HG02623 (cell line): ENCODE results near the gene LAPTM5.
"Not testable (repeated sequence)": the region's sequence is repeated elsewhere in the genome, so short reads cannot be mapped to it uniquely, and the experiment has no call there.

Experiments
- ATAC-seq: cut with Tn5 transposase; IDR thresholded peaks from one replicate; pipeline ENCODE4 v1.9.1; 2021; ENCODE audit warnings: moderate library complexity; ENCODE audit not compliant: unreplicated experiment

The LAPTM5 gene

DNA sequence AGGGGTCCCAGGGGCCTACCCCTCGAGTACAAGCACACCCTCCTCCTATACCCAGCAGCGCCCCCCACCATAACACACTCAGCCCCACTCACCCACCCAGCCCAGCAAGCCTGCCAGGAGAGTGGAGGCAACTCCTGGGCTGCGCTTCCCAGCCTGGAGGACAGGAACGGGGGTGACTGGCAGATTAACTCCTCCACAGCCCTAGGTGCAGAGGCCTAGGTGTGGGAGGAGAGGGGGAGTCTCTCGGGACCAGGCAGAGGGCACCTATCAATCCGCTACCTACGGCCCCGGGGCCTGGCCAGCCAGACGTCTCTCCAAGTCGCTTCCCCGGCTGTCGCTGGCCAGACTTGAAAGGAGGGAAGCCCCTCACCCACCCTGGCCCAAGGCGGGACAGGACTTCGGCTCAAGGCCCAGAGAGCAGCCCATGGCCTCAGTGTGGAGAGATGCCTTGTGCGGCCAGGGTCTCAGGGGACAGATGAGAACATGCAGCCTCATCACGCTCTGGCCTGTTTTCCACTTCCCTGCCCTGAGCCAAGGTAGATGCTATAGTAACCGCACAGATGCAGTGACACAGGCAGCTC lies 59.1 kb downstream of the LAPTM5 start:
- ATAC-seq: no peak

DNA sequence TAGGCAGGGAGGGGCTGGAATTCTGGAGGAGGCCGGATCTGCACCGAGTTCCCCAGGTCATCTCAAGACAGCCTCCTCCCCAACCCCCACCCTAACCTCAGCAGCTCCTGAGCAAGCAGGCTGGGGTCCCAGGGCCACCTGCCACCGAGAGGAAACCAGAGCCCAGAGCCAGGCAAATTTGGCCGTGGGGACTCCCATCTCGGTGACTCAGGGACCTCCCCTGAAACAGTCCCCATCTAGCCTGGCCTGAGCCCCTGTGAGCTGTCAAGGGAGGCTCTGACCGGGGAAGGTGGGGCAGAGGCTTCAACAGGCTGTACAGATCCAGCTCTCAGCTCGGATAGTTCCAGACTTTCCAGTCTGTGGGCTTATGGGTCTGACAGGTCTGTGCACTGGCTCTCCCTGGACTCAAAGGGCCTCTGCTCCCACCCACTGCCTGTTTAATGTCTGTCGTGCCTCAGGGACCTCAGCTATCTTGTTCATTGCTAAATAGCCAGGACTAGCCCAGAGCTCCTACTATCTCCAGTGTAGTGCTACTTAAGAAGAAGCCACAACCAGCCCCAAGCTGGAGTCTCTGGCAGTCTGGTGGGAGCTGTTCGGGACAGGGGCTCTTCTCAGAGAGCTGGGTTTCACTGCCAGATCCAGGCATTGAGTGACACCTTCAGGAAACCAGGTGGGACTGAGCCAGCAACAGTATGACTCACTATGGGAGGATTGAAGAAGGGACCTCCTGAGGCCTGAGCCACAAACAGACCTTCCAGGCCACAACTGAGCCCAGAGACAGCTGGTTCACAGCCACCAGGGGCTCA lies 59.8 kb downstream of the LAPTM5 start:
- no peak for ATAC-seq

DNA sequence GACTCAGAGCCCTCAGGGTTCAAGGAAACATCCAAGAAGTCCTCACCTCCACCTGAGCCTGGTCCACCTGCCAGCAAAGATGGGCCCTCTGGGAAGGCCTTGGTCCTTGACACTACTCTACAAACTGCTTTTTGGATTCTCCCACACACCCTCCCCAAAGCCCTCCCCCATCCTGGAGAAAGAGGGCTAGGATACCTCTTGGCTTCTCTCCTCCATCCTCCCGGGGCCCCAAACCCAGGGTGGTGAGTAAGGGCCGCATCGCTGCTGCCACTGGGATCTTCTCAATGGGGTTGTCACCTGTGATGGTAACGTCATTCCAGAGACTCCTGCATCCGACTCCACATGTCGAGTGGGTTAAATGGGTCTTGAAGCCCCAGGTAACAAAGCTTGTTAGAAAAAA lies 60.7 kb downstream of the LAPTM5 start:
- ATAC-seq: no peak

DNA sequence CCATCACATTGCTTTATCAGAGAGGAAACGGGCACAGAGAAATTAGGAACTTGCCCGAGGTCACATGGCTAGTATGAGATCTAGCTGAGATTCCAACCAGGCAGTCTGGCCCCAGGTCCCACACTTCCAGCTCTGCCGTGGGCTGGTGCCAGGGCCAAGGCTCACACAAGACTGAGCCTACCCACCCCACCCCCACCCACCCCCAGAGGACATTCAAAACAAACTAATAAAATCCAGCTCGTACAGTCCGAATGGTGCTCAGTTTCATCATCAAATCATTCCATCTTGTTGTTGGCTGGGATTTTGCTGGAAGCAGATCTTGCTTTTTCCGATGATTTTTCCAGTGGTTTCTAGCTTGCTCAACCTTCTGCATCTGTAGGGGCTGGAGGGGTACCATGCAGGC lies 62.1 kb downstream of the LAPTM5 start:
- no peak for ATAC-seq

DNA sequence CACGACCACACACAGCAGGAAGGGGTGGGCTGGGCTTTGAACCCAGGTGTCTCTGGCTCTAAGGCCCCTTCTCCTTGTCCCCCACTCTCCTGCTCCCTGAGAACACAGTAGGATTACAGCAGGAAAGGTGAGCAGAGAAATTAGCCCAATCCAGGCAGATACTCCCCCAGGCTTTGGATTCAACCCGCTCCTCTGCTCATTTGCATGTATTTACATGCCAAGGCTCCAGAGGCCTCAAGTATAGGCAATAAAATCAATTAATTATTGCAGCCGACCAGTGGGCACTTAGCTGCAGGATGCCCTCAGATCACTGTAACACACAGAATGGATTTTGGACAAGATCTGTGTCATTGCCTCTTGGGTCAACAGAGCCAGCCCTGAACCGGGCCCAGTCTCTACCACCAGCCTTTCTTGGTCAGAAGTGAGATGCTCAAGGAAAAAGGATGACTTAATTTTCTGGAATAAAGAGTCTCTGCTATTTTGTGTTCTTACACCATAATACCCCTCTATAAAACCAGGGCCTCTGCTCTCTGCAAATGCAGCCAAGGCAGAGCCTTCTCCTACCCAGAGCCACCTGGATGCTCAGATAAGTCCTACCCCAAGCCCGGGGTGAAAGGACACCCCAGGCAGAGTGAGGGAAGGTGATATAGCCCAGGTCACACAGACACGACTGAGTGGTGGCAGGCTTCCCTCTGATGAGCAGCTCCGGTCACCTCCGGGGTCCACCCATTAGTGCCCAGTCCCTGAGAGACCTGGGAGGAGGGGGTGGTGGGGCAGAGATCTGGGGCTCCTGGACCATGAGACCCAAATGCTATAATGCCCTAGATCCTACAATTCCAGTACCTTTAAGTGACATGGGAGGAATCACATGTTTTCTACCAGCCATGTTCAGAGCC lies 63.0 kb downstream of the LAPTM5 start:
- ATAC-seq: no peak

DNA sequence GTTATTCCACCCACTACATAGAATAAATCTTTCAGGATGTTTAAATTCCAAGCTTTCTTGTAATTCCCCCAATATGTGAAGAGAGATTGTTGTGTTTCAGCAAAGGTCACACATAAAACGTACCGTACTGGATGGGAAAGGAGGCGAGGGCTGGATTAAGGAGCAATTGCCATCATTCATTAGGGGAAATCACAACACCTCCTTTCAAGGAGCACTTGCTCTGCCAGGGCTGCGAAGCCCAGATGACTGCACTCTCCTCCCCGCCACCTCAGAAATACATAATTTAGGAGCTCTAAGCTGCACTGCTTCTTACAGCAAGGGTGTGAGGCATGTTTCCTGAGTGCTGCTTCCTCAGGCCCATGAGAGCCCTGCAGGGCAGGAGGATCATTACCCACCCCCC lies 63.8 kb downstream of the LAPTM5 start:
- no peak for ATAC-seq

DNA sequence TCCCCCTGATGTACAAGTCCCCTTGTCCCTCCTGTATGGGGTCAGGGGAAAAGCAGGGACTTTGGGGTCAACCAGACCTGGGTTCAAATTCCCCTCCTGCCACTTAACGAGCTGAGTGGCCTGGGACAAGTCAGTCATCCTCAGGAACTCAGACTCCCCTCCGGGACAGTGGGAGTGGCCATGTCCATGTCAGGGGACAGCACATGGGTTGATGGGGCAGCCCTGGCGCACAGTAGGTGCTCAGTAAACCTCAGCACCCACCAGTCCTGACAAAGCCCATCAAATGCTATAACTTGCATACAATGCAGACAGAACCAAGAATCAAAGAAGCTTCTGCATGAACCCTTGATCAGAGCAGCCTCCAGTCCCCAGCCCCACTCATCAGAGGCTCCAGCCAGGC lies 64.2 kb downstream of the LAPTM5 start:
- ATAC-seq: no peak

DNA sequence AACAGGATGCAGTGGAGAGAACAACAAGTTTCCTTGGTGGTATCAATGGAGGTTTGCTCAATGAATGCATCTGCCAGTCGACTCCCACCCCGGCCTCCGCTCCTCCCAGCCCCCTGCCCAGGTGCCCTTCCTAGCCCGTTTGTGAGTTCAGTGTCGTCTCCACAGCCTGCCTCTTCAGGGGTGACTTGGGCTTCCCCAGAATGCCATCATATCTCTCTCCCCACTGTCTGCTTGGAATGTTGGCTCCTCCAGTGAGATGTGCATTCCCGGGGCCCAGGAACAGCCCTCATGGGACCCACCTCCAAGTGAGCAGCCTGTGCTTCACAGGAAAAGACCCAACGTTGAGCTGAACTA lies 64.6 kb downstream of the LAPTM5 start:
- no peak for ATAC-seq

DNA sequence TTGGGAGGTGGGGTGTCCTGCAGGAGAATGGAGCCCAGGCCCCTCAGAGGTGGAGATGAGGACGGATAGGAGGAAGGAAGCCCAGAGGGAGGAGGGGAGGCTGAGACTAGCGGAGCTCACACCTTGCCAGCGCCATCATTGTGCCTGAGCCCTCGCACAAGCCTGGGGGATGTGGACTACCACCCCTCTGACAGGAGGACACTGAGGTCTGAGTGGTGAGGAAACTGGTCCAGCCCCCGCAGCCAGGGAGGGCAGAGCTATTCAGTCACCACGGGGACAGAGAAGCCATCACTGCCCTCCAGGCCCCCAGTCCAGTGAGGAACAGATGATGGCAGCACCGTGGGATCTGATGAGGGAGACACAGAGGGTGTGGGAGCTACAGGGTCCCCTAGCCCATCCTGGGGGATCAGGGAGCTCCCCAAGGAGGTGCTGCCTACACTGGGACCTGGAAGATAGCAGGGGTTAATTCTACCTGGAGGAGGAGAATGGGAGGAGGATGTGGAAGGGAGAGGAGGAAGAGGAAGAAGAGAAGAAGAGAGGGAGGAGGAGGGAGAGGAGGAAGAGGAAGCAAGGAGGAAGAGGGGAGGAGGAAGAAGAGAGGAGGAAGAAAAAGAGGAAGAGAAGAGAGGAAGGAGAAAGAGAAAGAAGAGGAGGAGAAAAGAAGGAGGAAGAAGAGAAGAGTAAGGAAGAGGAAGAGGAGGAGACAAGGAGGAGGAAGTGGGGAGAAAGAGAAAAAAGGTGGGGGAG lies 65.2 kb downstream of the LAPTM5 start:
- no peak for ATAC-seq

DNA sequence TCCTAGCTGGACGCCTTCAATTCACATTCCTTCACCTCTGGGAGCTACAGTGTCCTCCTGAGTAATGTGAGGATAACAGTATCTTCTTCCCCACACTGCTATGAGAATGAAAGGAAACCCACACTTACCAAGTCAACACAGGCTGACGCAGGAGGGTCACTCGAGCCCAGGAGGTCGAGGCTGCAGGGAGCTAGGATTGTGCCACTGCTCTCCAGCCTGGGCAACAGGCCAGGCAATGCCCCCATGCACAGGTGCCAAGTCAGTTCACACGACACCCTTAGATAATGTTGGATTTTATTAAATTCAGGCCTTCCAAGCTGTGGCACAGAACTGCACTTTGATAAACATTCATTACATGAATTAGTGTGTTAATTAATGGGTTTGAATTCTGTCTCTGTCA lies 66.1 kb downstream of the LAPTM5 start:
- no peak for ATAC-seq

DNA sequence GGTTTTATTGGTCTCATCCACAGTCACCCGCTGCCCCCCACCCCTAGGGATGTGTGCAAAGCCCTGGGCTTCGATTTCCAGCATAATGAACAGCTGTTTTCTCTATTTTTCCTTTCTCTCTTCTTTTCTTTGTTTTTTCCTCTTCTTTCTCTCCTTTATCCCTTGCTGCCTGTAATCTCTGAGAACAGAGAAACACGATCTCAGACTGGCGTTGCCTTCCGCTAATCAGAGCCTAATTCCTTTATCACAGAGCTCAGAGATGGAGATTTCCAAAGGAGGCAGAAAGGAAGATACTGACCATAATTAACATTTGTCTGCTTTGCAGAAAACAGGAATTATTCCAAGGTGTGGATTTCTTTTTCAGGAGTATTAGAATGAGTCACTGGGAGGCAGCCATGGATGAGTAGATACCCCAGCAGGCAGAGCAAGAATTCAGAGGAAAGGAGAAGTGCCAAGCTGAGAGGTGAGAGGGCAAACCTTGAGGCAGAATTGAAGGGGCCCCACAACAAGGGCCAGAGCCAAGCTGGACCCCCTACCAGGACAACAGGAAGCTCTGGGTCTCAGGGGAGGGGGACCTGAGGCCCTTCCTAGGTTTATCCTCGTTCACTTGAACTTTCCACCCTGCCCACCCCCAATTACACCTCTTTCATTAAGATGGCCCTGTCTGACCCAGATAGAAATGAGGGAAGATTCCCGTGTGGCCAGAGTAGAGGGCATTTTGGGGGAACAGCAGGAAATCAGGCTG lies 67.5 kb downstream of the LAPTM5 start:
- no peak for ATAC-seq

DNA sequence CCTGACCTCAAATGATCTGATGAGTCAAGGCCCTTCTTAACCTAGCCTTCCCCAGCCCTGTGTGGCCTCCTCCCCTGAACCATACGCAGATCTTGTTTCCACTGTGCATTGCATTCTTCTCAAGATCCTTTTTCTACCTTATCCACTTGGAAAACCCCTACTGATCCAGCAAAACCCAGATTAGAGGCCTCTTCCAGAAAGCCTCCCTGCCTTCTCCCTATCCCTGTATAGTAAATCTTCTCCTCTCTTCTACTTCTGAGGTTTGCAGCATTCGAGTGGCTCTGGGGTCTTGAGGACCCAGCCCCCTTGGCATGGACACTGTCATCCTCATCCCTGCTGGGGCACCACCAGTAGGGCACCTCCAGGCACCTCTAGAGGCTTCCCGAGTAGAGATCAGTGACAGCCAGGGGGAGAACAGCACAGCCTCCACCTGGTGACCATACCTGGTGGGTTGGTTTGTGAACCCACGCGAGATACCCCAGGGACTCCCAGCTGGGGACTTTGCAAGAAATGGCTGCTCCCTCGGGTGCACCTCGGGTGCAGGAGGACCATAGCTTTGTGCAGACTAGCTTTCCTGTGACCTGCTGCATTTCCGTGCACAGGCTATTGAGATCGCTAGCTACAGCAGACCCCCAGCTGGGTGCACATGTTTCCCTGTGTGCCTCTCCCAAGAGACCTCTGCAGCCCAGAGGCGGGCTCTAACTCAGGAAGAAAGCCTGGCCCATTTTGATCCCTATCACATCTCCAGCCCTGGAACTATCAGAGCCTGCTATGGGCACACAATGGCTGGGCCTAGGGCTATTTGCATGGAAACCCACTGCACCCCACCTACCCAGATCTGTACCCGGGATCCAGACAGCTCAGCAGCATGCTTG lies 68.4 kb downstream of the LAPTM5 start:
- no peak for ATAC-seq

DNA sequence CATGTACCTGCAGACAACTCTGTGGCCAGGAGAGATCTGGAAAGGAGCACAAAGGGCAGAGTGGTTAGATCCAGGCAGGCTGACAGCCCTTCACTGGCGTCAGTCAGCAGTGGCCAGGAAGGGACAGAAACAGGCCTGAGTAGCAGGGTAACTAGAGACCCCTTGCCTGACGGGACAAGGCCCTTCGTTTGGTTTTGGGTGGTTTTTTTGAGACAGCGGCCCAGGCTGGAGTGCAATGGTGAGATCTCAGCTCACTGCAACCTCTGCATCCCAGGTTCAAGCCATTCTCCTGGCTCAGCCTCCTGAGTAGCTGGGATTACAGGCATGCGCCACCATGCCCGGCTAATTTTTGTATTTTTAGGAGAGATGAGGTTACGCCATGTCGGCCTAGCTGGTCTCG lies 69.1 kb downstream of the LAPTM5 start:
- not testable (repeated sequence) for ATAC-seq

DNA sequence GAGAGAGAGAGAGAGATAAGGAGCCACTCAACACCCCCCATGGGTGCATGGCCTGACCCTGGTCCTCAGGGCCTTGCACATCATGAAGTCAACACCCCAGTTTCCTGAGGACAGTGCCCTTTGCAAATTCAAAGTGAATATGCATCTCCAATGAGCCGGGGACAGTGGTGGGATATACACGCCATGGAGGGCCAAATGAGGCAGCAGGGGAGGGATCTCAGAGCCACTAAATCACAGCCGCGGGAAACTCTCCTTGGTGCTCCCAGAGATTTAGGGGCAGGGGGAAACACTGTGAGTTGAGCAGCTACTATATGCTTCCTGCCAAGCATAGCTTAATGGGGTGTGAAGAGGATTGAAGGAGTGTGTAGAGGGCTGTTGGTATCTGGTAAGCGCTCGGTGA lies 69.7 kb downstream of the LAPTM5 start:
- no peak for ATAC-seq

DNA sequence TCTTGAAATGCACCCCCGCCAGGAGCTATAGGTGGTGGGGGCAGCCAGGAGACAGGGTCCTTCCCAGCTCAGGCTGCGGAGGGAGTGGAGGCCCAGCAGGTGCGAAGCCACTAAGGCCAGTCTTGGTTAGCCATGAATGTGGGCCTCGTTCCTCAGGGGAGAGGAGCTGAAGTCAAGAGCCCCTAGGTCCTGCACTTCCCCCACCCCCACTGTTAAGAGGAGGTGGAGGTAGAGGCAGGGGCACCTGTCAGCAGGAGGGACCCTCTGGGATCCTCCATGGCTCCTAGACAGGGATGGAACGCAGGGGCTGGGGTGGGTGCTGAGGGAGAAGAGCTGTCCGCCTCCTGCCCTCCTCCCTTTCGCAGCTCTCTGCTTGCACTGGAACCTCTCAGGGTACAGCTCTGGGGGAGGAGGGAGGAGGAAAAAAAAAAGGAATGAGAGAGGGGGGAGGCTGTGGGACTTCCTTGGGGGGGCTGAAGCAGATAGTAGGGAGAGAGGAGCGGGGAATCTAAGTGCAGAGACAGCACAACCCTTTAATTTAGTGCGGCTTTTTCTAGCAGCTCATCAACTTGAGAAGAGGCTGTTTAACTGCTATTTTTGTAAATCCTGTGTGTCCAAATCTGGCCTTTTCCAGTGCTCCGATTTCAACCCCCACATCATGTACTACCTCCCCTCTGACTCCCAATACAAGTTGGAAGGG lies 71.2 kb downstream of the LAPTM5 start:
- ATAC-seq: no peak

DNA sequence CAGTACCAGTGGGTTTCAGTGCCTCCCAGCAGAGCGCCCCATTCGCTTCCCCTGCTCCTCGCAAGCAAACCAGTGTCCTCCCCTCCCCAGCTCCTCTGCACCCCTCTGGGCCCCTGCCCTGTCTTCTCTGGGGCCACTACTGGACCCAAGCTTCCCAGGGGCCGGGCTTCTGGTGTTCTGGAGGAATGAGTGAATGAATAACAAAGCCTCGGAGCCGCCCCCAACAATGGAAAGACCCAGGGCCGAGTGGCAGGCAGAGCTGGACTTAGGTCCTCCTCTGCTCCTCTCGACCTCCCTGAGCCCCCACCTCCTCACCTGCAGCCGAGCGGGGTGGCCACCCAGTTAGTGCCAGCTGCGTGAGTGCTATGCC lies 71.8 kb downstream of the LAPTM5 start:
- ATAC-seq: no peak

DNA sequence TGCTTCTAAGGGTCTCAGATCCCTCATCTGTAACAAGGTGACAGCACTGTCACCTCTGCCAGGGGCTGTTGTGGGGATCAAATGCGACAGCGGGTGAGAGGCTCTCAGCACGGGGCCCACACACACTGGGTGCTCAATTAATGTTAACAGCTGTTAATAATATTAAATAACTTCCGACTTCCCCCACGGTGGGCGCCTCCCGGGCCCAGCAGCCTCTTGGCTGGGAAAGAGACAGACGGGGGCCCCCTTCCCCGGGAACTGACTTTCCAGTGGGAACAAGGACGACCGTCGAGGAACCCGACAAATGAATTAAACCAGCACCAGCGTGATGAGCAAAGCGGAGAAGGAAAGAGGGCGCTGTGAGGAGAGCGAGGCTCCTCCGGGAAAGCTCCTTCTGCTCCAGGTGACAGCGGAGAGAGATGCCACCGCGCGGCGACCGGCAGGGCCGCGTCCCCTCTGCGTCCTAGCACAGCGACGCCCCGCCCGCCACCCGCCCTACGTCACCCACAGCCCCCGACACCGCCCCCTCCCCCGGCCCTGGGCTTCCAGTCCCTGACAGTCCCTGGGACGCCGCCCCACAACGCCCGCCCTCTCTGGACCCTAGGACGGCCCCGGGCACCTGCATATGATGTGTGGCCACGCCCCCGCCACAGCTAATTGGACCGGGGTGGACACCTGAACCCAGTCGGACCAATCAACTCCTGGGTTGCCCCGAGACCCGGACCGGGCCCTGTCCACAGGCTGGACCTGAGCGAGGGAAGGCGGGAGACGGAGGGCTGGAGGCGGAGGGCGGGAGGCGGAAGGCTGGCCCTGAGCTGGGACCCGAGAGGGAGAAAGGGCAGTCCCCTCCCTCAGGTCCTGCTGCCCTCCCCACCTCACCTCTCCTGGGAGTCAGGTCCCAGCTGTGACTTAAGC lies 72.4 kb downstream of the LAPTM5 start:
- no peak for ATAC-seq

DNA sequence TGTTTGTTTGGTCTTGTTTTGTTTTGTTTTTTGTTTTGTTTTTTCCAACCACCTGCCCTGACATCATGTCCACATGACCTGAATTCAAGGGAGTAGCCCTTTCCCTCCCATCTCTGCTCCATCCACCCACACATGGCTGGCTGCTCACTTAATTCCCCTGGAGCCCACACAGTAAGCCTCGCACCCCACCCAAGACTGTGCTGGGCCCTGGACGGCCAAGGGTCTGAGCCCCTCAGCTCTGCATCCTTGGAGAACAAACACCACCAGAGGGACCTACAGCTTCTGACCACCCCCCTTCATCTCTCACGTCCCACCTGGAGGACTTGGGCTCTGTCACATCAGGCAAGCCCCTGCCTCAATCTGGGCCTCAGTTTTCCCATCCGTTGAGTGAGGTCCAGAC lies 73.3 kb downstream of the LAPTM5 start:
- no peak for ATAC-seq
